ENCODE data around the gene JAM3.

Gene JAM3

DNA sequence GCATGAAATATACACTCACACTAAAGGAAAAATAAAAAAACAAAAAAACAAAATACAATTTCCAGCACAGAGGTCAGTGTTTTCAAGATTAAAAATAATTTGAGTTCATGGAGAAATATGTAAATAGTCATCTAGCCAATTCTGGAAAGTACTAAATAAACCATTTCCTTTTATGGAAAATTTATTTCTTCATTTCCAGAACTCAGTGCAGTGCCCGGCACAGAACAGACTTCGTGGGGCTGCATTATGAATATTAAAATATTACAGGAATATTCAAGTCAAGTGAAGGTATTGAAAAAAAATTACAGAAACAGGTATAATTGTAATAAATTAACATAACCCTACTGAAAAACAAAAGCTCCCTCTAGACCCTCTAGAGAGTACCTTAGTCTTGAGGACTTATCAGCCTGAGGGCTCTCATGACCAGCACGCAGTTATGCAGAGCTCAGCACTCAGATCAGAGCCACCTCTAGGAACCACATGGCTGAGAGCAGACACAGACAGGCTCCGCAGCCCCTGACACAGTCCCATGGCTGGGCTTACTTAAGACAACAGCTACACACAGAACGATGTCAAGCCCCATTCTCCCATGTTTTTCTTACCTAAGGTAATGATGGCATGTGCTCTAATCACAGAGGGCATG, 109.3 kb downstream of the JAM3 start:
- TF ChIP-seq EP300 (IDR thresholded peaks at IDR 0.05; ENCODE audit: borderline replicate concordance) (no peak), TAF1 (IDR thresholded peaks at IDR 0.05; ENCODE audit: low read depth) (no peak), CREB1 (IDR thresholded peaks at IDR 0.05; ENCODE audit: low read depth) (no peak), EGR1 (IDR thresholded peaks at IDR 0.05) (no peak), NFIC (IDR thresholded peaks at IDR 0.05) (no peak), YY1 (IDR thresholded peaks at IDR 0.05; ENCODE audit: low read depth) (no peak), FOXM1 (IDR thresholded peaks at IDR 0.05; ENCODE audit: borderline replicate concordance, low read depth) (no peak), ZBTB7A (IDR thresholded peaks at IDR 0.05; ENCODE audit: low read depth) (no peak), TCF12 (IDR thresholded peaks at IDR 0.05; ENCODE audit: low read depth) (no peak), CEBPB (IDR thresholded peaks at IDR 0.05) (no peak), TEAD4 (IDR thresholded peaks at IDR 0.05) (no peak), RAD21 (IDR thresholded peaks at IDR 0.05; ENCODE audit: low read depth) (no peak)
- TF ChIP-seq, protein P1, sequence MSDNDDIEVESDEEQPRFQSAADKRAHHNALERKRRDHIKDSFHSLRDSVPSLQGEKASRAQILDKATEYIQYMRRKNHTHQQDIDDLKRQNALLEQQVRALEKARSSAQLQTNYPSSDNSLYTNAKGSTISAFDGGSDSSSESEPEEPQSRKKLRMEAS (IDR thresholded peaks at IDR 0.05) = no peak
- TF ChIP-seq, protein P2, sequence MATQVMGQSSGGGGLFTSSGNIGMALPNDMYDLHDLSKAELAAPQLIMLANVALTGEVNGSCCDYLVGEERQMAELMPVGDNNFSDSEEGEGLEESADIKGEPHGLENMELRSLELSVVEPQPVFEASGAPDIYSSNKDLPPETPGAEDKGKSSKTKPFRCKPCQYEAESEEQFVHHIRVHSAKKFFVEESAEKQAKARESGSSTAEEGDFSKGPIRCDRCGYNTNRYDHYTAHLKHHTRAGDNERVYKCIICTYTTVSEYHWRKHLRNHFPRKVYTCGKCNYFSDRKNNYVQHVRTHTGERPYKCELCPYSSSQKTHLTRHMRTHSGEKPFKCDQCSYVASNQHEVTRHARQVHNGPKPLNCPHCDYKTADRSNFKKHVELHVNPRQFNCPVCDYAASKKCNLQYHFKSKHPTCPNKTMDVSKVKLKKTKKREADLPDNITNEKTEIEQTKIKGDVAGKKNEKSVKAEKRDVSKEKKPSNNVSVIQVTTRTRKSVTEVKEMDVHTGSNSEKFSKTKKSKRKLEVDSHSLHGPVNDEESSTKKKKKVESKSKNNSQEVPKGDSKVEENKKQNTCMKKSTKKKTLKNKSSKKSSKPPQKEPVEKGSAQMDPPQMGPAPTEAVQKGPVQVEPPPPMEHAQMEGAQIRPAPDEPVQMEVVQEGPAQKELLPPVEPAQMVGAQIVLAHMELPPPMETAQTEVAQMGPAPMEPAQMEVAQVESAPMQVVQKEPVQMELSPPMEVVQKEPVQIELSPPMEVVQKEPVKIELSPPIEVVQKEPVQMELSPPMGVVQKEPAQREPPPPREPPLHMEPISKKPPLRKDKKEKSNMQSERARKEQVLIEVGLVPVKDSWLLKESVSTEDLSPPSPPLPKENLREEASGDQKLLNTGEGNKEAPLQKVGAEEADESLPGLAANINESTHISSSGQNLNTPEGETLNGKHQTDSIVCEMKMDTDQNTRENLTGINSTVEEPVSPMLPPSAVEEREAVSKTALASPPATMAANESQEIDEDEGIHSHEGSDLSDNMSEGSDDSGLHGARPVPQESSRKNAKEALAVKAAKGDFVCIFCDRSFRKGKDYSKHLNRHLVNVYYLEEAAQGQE (IDR thresholded peaks at IDR 0.05; ENCODE audit: low read depth) = no peak
- TF ChIP-seq, protein P3, sequence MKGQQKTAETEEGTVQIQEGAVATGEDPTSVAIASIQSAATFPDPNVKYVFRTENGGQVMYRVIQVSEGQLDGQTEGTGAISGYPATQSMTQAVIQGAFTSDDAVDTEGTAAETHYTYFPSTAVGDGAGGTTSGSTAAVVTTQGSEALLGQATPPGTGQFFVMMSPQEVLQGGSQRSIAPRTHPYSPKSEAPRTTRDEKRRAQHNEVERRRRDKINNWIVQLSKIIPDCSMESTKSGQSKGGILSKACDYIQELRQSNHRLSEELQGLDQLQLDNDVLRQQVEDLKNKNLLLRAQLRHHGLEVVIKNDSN (IDR thresholded peaks at IDR 0.05) = no peak

- TF ChIP-seq TCF12 (IDR thresholded peaks at IDR 0.05; ENCODE audit: low read depth) (no peak), CREB1 (IDR thresholded peaks at IDR 0.05; ENCODE audit: low read depth) (no peak), ZBTB7A (IDR thresholded peaks at IDR 0.05; ENCODE audit: low read depth) (no peak), YY1 (IDR thresholded peaks at IDR 0.05; ENCODE audit: low read depth) (no peak), TAF1 (IDR thresholded peaks at IDR 0.05; ENCODE audit: low read depth) (no peak), EGR1 (IDR thresholded peaks at IDR 0.05) (no peak), EP300 (IDR thresholded peaks at IDR 0.05; ENCODE audit: borderline replicate concordance) (no peak), RAD21 (IDR thresholded peaks at IDR 0.05; ENCODE audit: low read depth) (no peak), NFIC (IDR thresholded peaks at IDR 0.05) (no peak)
- TF ChIP-seq, protein P3 (IDR thresholded peaks at IDR 0.05) = no peak
- TF ChIP-seq, protein P1 (IDR thresholded peaks at IDR 0.05) = no peak
- TF ChIP-seq, protein P2 (IDR thresholded peaks at IDR 0.05; ENCODE audit: low read depth) = no peak
Observed at GRCh38 chr11:134181707-134182106, 112.8 kb downstream of the JAM3 start.

DNA sequence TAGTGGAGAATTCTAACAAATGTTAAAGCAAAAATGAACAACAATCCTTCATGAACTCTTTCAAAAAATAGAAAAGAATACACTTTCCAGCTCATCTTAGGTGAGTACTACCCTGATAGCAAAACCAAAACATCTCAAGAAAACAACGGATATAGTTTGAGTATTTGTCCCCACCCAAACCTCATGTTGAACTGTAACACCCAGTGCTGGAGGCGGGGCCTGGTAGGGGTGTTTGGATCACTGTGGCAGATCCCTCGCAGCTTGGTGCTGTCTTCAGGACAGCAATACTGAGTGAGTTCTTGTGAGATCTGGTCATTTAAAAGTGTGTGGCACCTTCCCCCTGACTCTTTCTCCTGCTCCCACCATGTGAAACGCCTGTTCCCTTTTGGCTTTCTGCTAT, 127.9 kb downstream of the JAM3 start:
- TF ChIP-seq CREB1 (IDR thresholded peaks at IDR 0.05; ENCODE audit: low read depth) = no peak
- TF ChIP-seq NFIC (IDR thresholded peaks at IDR 0.05) = no peak
- TF ChIP-seq, protein P2 (IDR thresholded peaks at IDR 0.05; ENCODE audit: low read depth) = no peak
- no peak for TF ChIP-seq RAD21 (IDR thresholded peaks at IDR 0.05; ENCODE audit: low read depth)
- no peak for TF ChIP-seq FOXM1 (IDR thresholded peaks at IDR 0.05; ENCODE audit: borderline replicate concordance, low read depth)

GRCh38 chr11:134199531-134199930, 130.7 kb downstream of the JAM3 start:
- TF ChIP-seq YY1 (IDR thresholded peaks at IDR 0.05; ENCODE audit: low read depth) (no peak), EGR1 (IDR thresholded peaks at IDR 0.05) (no peak), TCF12 (IDR thresholded peaks at IDR 0.05; ENCODE audit: low read depth) (no peak), TAF1 (IDR thresholded peaks at IDR 0.05; ENCODE audit: low read depth) (no peak), ZBTB7A (IDR thresholded peaks at IDR 0.05; ENCODE audit: low read depth) (no peak), CREB1 (IDR thresholded peaks at IDR 0.05; ENCODE audit: low read depth) (no peak)
